A673 (cell line): ENCODE measurements around the gene CDKAL1.

Experiments
- EZH2 ChIP-seq: fragments of 200-600 bp; sonication (generic); IDR thresholded peaks from 2 replicates; pipeline ENCODE4 v1.6.1; 2017; ENCODE audit warnings: borderline replicate concordance, low read depth, mild to moderate bottlenecking, mixed read lengths, antibody characterized with exemption, low read length; ENCODE audit not compliant: poor library complexity, severe bottlenecking
- TF ChIP-seq, protein P1 (sequence below): fragments of 300-800, 200-600 bp; sonication (generic); conservative IDR thresholded peaks from 2 replicates; pipeline ENCODE4 v1.5.1; 2017; ENCODE audit warnings: low read depth, mild to moderate bottlenecking, antibody characterized with exemption, low read length, moderate library complexity, mixed read lengths

- TF ChIP-seq, protein P1, sequence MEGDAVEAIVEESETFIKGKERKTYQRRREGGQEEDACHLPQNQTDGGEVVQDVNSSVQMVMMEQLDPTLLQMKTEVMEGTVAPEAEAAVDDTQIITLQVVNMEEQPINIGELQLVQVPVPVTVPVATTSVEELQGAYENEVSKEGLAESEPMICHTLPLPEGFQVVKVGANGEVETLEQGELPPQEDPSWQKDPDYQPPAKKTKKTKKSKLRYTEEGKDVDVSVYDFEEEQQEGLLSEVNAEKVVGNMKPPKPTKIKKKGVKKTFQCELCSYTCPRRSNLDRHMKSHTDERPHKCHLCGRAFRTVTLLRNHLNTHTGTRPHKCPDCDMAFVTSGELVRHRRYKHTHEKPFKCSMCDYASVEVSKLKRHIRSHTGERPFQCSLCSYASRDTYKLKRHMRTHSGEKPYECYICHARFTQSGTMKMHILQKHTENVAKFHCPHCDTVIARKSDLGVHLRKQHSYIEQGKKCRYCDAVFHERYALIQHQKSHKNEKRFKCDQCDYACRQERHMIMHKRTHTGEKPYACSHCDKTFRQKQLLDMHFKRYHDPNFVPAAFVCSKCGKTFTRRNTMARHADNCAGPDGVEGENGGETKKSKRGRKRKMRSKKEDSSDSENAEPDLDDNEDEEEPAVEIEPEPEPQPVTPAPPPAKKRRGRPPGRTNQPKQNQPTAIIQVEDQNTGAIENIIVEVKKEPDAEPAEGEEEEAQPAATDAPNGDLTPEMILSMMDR = no peak
- no peak for TF ChIP-seq EZH2
These were observed 700.9 kb downstream of the CDKAL1 start for GRCh38 chr6:21235162-21235561.
